ENCODE data around the gene TMEM79. TPM values are rescaled to one million over a fixed set of nuclear protein-coding genes. Genes with fewer than 3 reads are reported as not detected.

Gene TMEM79
- total and polyA plus RNA-seq, 10 donors: 2.6 to 6.8 (median 4.5) TPM

- no peak for DNase-seq
- Histone ChIP-seq H3K9me3 (no peaks in the 10 kb centered on the region), H3K27me3 (replicated peaks in 1 of 7) (no peaks in the 10 kb centered on the region), H3K4me3 (no peak overlapping the region), H3K4me1 (no peaks in the 10 kb centered on the region), H3K36me3 (peaks cover 2 to 100% (median 99%) of the 10 kb centered on the region in 6 donors), H3K27ac (no peak overlapping the region)
- intact Hi-C loops (cut with DNase I; ENCODE audit: low total_unique reads): no loop called here
- TF ChIP-seq POLR2AphosphoS5 (IDR thresholded peaks at IDR 0.05): no peak
- TF ChIP-seq CTCF (IDR thresholded peaks at IDR 0.05 in 8 of 11, conservative IDR thresholded peaks at IDR 0.05 in 3 of 11): no peak
- no peak for TF ChIP-seq POLR2A (IDR thresholded peaks at IDR 0.05)
- 94 to 100% (median 97%) methylated on average over 3 of the region's 3 CpGs for WGBS, 5 donors
These were observed 13.8 kb upstream of the TMEM79 start for GRCh38 chr1:156270314-156270713.

GRCh38 chr1:156276532-156276931, 7.6 kb upstream of the TMEM79 start:
- peak overlapping the region in 6 of 8 donors; percentile 15 to 87 (median 70) for H3K27ac ChIP-seq
- H3K36me3 ChIP-seq: peaks cover 2 to 88% (median 75%) of the 10 kb centered on the region in 6 donors
- intact Hi-C loops (cut with DNase I; ENCODE audit: low total_unique reads): no loop called here
- no peaks in the 10 kb centered on the region for H3K9me3 ChIP-seq
- no peaks in the 10 kb centered on the region for H3K27me3 ChIP-seq (replicated peaks in 1 of 7)
- H3K4me3 ChIP-seq: peak overlapping the region in 1 of 8 donors; percentile 15
- H3K4me1 ChIP-seq: peaks cover 6 to 46% (median 19%) of the 10 kb centered on the region in 6 donors
- DNase-seq: no peak
- TF ChIP-seq CTCF (IDR thresholded peaks at IDR 0.05 in 8 of 11, conservative IDR thresholded peaks at IDR 0.05 in 3 of 11) (no peak), POLR2AphosphoS5 (IDR thresholded peaks at IDR 0.05) (no peak), POLR2A (IDR thresholded peaks at IDR 0.05) (no peak)

GRCh38 chr1:156276966-156277381, 7.2 kb upstream of the TMEM79 start:
- intact Hi-C loops (cut with DNase I; ENCODE audit: low total_unique reads): no loop called here
- WGBS, 5 donors: 39 to 86% (median 56%) methylated on average over 6 of the region's 6 CpGs
- Histone ChIP-seq H3K4me1 (peaks cover 9 to 50% (median 24%) of the 10 kb centered on the region in 6 donors), H3K9me3 (no peaks in the 10 kb centered on the region), H3K4me3 (peak overlapping the region in 1 of 8 donors; percentile 15), H3K36me3 (peaks cover 2 to 84% (median 70%) of the 10 kb centered on the region in 6 donors), H3K27me3 (replicated peaks in 1 of 7) (no peaks in the 10 kb centered on the region), H3K27ac (peak overlapping the region in 6 of 8 donors; percentile 15 to 87 (median 70))
- DNase-seq: no peak
- TF ChIP-seq POLR2AphosphoS5 (IDR thresholded peaks at IDR 0.05) (no peak), POLR2A (IDR thresholded peaks at IDR 0.05) (no peak), CTCF (IDR thresholded peaks at IDR 0.05 in 8 of 11, conservative IDR thresholded peaks at IDR 0.05 in 3 of 11) (no peak)

- intact Hi-C loops (cut with DNase I; ENCODE audit: low total_unique reads): no loop called here
- H3K4me1 ChIP-seq: peaks cover 14 to 72% (median 43%) of the 10 kb centered on the region in 6 donors
- no peak overlapping the region for H3K4me3 ChIP-seq
- no peak for TF ChIP-seq POLR2AphosphoS5 (IDR thresholded peaks at IDR 0.05)
- TF ChIP-seq POLR2A (IDR thresholded peaks at IDR 0.05): no peak
- no peak for TF ChIP-seq CTCF (IDR thresholded peaks at IDR 0.05 in 8 of 11, conservative IDR thresholded peaks at IDR 0.05 in 3 of 11)
- peaks cover 0 to 55% (median 42%) of the 10 kb centered on the region in 6 donors for H3K36me3 ChIP-seq
- H3K27ac ChIP-seq: no peak overlapping the region
- H3K9me3 ChIP-seq: no peaks in the 10 kb centered on the region
- WGBS, 5 donors: 86 to 93% (median 88%) methylated on average over 3 of the region's 3 CpGs
- no peaks in the 10 kb centered on the region for H3K27me3 ChIP-seq (replicated peaks in 1 of 7)
- no peak for DNase-seq
These were observed 4.3 kb upstream of the TMEM79 start for GRCh38 chr1:156279837-156280236.
